GM18867 (cell line): ENCODE results near the gene SYF2.
A peak's percentile ranks its signal among the peaks of the same experiment; 100 is the strongest.
"Not testable (repeated sequence)": the region's sequence is repeated elsewhere in the genome, so short reads cannot be mapped to it uniquely, and the experiment has no call there.

Experiments
- ATAC-seq: cut with Tn5 transposase; IDR thresholded peaks from one replicate; pipeline ENCODE4 v1.9.1; 2021; ENCODE audit warnings: mild to moderate bottlenecking, moderate library complexity; ENCODE audit not compliant: unreplicated experiment

Gene SYF2

GRCh38 chr1:25232027-25232865 is at the start of gene SYF2:
SYF2 (minus strand) TSS chr1:25232502; CDS start chr1:25232467, 35 bp downstream.
- ATAC-seq: peak; percentile 69

- ATAC-seq: not testable (repeated sequence)
Observed at GRCh38 chr1:25279693-25280111, 47.4 kb upstream of the SYF2 start.

GRCh38 chr1:25278790-25279189 is 46.5 kb upstream of the SYF2 start:
- not testable (repeated sequence) for ATAC-seq

GRCh38 chr1:25278358-25278757 is 46.1 kb upstream of the SYF2 start:
- not testable (repeated sequence) for ATAC-seq

- ATAC-seq: not testable (repeated sequence)
Observed at GRCh38 chr1:25277295-25277694, 45.0 kb upstream of the SYF2 start.

- not testable (repeated sequence) for ATAC-seq
Observed at GRCh38 chr1:25275648-25276047, 43.3 kb upstream of the SYF2 start.

- ATAC-seq: not testable (repeated sequence)
Observed at GRCh38 chr1:25272238-25272637, 39.9 kb upstream of the SYF2 start, which contains the start of gene RHD. RHD (plus strand) TSS chr1:25272509; CDS start chr1:25272548, 39 bp downstream.

GRCh38 chr1:25268143-25268760 is 36.0 kb upstream of the SYF2 start:
- ATAC-seq: not testable (repeated sequence)

- ATAC-seq: peak; percentile 76
Observed at GRCh38 chr1:25267288-25268142, 35.2 kb upstream of the SYF2 start.

GRCh38 chr1:25266554-25267287 is 34.4 kb upstream of the SYF2 start:
- ATAC-seq: peak; percentile 27

GRCh38 chr1:25260336-25260735 is 28.0 kb upstream of the SYF2 start:
- ATAC-seq: not testable (repeated sequence)

- not testable (repeated sequence) for ATAC-seq
Observed at GRCh38 chr1:25259813-25260212, 27.5 kb upstream of the SYF2 start.

GRCh38 chr1:25257196-25257595 is 24.9 kb upstream of the SYF2 start:
- no peak for ATAC-seq

- ATAC-seq: no peak
Observed at GRCh38 chr1:25256578-25256965, 24.3 kb upstream of the SYF2 start.

GRCh38 chr1:25255706-25256577 is 23.6 kb upstream of the SYF2 start:
- ATAC-seq: no peak

- no peak for ATAC-seq
Observed at GRCh38 chr1:25253911-25254310, 21.6 kb upstream of the SYF2 start.

GRCh38 chr1:25247829-25248754 is 15.8 kb upstream of the SYF2 start:
- peak; percentile 45 for ATAC-seq
